GM23248 (cell line): ENCODE data around the gene EHMT2.

ENCODE experiments used
- EZH2 ChIP-seq: fragments of 200-600 bp; sonication (generic); IDR thresholded peaks from 2 replicates; pipeline ENCODE4 v1.6.1; 2018; ENCODE audit warnings: antibody characterized with exemption, mild to moderate bottlenecking; ENCODE audit not compliant: insufficient read depth, poor library complexity, severe bottlenecking
- EZH2phosphoT487 ChIP-seq: fragments of 200-600 bp; sonication (generic); IDR thresholded peaks from 2 replicates; pipeline ENCODE4 v1.6.1; 2018; ENCODE audit warnings: antibody characterized with exemption, moderate library complexity, mild to moderate bottlenecking, low read depth; ENCODE audit not compliant: insufficient read depth

GRCh38 chr6:31870385-31870921 is 27.0 kb downstream of the EHMT2 start:
- no peak for TF ChIP-seq EZH2phosphoT487
- no peak for TF ChIP-seq EZH2
